HS-27A (cell line): ENCODE measurements around the gene UQCRHL.
"Not testable (repeated sequence)": the region's sequence is repeated elsewhere in the genome, so short reads cannot be mapped to it uniquely, and the experiment has no call there.

ENCODE experiments used
- DNase-seq: peaks from one replicate; pipeline ENCODE4 v3.0.0-alpha.2; 2012; ENCODE audit warnings: low read depth, missing footprints

Gene UQCRHL

DNA sequence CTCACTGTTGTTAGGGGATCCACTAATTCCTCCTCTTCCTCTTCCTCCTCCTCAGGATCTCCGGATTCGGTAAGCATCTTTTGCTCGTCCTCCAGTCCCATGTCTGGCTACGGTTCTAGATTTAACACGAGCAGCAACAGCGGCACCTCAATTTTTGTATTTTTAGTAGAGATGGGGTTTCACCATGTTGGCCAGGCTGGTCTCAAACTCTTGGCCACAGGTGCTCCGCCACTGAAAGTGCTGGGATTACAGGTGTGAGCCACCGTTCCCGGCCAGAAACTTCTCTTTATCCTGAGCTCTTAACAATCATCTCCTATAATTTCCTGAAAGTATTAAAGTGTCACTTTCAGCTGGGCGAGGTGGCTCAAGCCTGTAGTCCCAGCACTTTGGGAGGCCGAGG lies at the start of gene UQCRHL:
TSS of gene UQCRHL (minus strand) at position 101 of the 400 bp plus-strand sequence. CDS start at position 101, 0 bp downstream.
- not testable (repeated sequence) for DNase-seq

DNA sequence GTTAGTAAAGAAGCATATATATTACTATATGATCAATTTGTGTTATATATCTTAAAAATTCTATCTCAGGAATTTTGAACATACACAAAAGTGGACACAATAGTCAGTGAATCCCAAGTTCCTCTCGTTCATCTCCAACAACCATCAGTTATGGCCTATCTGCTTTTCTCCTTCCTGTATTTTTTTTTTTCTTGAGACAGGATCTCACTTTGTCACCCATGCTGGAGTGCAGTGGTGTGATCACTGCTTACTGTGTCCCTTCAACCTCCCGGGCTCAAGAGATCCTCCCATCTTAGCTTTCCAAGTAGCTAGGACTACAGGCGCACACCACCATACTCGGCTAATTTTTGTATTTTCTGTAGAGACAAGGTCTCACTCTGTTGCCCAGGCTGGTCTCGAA lies 49.4 kb upstream of the UQCRHL start:
- DNase-seq: no peak

DNA sequence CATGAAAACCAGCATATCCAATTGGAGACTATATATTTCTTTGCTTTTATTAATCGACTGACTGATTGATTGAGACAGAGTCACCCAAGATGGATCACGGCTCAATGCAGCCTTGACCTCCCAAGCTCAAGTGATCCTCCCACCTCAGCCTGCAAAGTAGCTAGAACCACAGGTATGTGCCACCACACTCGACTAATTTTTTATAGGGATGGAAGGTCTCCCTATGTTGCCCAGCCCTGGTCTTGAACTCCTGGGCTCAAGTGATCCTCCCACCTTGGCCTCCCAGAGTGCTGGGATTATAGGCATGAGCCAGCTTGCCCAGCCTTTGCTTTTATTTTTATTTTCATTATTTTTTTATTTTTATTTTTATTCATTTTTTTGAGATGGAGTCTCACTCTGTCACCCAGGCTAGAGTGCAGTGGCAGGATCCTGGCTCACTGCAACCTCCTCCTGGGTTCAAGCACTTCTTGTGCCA lies 45.4 kb upstream of the UQCRHL start:
- DNase-seq: no peak

DNA sequence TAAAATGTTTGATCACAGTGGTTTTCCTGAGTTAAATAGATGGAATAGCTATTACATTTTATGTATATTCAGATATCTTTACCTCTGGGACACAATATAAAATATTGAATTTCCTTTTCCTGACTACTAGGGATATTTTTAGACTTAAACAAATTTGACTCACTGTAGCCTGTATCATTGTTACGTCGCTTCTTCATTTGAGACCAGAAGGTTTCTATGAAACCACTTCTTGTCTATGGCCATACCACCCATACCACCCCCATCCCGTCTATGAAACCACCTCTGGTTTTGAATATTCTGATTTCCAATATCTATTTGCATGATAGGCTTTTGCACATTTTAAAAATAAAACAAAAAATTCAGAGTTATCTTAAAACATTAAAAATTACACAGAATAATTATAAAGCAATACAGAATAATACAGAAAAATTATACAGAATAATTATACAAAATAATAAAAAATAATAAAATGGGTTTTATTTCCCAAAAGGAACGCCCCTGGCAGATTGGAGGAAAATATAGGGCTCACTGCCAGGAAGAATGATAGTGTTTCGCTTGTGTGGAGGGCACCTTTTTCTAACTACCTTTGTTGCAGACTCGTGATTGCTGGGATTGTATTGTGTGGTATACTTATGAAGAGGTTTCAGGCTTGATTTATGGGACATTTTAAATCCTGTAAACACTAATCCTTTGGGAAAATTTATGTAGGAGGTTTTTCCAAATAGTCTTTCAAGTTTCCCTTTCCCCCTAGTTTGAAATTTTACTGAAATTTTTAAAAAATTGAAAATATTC lies 44.8 kb upstream of the UQCRHL start:
- DNase-seq: no peak

DNA sequence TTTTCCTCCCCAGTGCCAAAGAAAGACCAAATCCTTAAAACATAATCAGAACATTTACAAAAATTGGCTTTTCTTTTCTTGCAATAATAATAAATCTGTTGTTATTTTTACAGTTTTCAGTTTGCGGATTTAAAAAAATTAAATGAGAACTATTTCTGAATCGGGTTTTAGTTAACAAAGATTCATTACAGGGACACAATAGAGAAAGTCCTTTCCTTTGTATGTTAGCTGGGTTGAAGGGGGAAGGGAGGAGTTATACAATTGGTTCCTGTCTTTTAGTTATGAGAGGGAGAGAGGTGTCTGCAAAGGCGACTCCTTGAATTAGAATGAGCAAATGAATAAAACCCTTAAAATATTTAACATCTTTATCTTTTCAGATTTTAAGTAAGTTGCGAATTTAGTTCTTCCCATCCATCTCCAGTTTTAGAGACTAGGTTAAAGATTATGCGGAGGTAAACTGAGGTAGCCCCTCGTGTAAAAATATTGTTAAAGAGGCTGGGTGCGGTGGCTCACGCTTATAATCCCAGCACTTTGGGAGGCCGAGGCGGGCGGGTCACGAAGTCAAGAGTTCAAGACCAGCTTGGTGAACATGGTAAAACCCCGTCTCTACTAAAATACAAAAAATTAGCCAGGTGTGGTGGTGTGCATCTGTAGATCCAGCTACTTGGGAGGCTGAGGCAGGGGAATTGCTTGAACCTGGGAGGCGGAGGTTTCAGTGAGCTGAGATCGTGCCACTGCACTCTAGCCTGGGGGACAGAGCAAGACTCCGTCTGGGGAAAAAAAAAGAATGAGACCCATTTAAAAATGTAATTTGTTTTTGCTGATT lies 44.0 kb upstream of the UQCRHL start:
- DNase-seq: no peak

DNA sequence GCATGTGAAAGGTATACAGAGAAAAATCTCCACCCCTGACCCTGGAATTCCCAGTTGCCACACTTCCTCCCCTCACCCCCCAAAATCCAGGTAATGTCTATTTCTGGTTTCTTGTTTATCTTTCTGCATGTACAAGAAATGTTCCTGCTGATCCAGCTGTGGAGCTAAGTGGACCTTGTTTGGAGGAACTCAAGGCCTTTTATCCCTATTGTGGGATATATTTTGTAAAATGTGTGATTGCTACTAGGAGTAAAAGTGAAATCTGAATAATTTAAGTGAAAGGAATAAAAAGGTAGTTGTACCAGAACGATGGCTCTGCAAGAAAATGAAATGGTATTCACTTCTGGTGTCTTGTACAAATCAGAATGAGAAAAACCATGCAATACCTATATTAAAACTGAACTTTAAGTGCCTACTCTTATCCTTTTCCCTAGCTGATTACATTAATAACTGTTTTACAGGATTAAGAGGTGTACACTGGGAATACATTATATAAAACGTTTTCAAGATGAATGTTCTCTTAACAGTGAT lies 43.1 kb upstream of the UQCRHL start:
- no peak for DNase-seq

DNA sequence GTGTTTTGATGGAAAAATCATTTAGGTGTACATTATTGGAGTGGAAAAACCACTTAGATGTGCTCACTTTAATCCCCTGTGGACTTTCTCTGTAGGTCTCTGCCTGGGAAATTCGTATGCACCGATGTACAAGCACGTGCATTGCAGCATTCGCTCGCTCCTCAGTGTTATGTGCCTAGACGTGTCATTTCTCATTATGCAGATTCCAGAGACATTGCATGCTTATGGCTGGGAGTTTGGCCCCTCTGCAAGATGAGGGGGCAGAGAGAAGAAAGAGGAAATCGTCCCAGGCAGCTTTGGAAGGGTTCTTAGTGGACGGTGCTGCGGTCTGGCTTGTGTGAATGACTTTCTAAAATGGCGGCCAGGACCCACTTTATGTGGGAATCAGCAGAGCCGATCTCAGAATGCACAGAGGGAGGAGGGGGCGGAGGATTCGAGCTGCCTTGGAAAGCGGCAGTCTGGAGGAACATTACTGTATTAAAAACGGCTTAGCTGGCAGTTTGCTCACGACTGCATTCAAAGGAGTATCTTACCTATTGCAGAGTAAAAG lies 42.4 kb upstream of the UQCRHL start:
- DNase-seq: peak; percentile 51

DNA sequence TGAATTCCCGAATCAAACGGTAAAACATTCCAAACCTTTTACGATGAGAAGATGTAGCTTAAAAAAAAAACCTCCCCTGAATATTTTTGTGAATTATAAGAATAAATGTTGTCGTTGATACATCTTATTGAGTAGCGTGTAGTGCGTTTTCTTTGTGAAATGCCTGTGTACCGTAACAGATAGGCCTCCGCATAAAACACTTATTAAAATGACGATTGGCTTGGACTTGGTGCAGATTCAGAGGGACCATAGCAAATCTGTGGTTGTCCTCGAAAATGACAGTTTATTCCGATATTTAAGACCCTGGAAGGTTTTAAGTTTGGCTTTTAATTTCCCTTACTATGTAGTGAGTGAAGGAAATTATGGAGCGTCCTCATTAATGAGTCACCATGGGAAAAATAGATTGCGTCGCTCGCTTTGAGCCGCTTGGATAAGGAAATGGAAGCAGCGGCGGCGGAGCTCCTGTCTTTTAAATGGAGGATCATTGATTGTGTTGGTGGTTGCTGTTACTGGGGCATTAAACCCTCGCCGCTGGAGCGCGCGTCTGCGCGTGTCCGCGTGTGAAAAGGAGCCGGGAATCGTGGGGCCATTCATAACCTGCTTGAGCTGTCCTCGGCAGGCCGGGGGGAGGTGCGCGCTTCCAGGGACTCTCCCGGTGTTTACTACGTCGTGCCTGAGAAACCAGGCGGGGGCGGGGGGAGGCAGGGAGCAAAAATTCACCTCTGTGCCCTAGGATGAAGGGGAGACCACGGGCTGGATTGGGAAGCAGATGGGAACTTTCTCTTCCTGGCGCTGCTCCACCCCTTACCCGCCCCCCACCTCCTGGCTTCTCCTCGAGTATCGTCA lies 41.7 kb upstream of the UQCRHL start:
- peak; percentile 75 for DNase-seq

DNA sequence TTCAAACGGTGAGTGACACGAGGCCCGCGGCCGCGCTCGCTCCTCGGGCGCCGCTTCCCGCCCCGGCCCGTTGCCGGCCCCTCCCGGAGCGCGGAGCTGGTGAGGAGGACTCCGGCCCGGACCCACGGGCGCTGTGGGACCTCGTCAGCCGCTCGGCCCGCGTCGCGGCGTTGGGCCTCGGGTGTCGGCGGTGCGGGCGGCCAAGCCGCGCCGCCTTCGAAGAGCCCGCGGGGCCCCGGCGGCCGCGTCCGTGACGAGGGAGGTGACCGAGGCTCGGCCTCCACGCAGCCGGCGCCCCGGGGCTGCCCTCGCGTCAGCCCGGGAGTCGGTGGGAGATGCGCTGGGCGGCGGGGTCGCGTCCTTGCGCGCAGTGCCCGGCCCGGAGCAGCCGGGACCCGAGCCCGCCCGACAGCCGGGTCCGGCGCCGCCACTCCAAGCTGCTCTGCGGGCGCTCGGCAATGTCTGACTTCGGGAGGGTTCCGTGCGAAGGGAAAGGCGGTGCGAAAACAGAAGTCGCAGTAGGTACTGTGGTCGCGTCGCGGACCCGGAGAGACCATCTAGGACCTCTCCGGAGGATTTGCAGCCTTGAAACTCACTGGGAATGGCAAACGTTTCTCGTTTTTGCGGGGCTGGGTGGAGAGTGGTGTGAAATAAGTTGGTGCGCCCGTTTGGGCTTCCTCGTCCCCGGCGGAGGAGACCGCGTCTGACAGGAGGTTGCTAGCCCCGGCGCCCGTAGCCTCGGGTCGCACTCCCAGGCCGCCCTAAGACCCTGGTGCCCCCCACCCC lies 40.9 kb upstream of the UQCRHL start:
- DNase-seq: no peak

DNA sequence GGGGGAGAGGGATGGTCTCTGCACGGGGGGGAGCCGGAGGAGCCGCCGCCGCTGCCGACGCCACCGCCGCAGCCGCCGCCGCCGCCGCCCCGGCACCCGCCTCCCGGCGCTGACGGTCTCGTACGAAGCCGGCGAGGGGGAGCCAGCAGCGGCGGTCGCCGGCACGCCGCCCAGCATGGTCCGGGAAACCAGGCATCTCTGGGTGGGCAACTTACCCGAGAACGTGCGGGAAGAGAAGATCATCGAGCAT lies 40.4 kb upstream of the UQCRHL start:
- no peak for DNase-seq

DNA sequence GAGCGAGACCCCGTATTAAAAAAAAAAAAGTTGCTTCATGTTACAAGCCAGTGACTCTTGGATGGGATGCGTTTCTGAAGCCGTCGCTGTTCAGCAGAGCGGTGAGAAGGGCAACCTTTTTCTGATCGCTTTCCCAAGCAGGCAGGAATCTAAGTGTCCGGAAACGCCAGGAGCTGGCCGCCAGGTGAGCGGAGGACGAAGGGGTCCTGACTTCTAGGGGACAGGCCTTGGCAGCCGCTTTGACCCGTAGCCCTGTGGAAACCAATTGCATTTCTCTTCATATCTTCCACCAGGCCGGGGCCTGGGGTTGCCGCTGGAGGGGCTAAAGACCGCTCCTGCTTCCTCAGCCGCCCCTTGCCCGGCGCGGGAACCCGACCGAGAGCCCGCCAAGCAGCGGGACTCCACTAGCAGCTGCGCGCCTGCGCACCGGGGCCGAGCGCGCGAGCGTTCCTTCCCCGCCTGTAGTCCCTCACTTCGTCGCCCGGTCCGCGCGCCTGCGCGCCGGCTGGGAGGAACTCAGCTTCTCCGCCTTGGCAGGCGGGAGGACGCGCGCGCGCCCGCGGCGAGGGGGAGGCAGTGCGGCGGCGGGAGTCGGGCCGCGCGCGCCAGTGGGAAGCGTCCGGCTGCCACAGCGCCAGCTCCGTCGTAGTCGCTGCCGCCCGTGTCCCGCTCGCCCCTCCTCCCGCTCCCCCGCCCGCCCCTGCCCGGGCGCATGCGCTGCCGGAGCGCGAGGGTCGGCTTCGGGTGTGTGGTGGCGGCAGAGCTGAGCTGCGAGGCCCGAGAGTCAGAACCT lies 39.8 kb upstream of the UQCRHL start, which contains the start of gene SPEN:
TSS of gene SPEN (plus strand) at position 608 of the 793 bp plus-strand sequence. CDS start 361 bp downstream, outside the sequence.
- DNase-seq: peak; percentile 87

DNA sequence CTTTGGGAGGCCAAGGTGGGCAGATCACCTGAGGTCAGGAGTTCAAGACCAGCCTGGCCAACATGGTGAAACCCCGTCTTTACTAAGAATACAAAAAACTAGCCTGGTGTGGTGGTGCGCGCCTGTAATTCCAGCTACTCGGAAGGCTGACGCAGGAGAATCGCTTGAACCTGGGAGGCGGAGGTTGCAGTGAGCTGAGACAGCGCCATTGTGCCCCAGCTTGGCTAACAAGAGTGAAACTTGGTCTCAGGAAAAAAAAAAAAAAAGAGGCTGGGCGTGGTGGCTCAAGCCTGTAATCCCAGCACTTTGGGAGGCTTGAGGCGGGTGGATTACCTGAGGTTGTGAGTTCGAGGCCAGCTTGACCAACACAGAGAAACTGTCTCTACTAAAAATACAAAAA lies 38.6 kb upstream of the UQCRHL start:
- not testable (repeated sequence) for DNase-seq

DNA sequence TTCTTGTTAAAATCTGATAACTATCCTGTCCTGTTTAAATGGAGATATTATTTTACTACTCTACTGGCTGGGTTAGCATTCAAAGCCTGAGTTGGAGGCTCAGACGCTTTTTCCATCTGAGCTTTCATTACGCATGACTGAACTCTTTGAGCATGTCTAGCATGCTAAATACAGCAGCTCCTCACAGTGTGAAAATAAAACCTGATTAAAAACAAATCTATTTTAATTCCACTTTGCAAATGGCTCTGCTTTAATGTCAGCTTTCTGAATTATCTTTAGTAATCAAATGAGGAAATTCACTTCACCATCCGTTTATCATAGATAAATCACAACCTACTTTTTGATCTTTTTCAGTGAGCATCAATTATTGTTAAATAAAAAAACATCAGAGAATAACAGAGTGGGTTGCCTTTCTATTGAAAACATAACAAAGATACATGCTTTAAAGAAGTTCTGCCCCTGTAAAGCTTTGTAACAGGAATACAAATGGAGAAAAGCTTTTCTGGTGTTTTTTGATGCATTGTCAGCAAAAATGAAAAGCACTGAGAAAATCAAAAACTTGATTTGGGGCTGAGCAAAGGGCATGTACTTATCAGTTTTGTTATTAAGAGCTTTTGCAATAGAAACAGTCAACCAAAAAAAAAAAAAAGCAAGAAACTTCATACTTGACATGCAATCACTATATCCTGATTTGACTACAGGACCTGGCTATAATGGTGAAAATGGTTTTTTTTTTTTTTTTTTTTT lies 36.5 kb upstream of the UQCRHL start:
- no peak for DNase-seq

DNA sequence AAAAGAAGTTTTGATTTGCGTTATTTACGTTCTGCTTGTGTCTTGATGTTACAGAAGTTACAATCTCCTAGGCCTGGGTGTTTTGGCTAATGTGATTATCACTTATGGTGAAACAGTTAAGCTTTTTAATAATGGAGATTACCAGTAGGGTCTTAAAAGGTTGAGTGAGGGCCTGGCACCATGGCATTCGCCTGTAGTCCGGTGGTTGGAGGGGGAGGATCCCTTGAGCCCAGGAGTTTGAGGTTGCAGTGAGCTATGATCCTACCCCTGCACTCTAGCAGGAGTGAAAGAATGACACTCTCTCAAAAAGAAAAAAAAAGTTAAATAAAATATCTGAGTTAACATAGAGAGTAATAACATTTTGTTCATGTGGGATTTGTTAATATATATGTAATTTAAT lies 31.3 kb upstream of the UQCRHL start:
- DNase-seq: no peak

DNA sequence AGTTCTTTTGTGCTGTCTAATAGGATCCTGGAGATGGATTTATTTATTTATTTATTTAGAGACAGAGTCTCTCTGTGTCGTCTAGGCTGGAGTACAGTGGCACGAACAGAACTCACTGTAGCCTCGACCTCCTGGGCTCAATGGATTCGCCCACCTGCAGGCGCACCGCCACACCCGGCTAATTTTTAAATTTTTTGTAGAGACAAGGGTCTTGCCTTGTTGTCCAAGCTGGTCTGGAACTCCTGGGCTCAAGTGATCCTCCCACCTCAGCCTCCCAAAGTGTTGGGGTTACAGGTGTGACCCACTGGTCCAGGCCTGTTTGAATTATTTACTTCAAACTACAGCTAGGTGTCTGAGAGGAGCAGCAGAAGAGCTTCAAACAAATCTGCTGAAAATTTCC lies 30.5 kb upstream of the UQCRHL start:
- no peak for DNase-seq

DNA sequence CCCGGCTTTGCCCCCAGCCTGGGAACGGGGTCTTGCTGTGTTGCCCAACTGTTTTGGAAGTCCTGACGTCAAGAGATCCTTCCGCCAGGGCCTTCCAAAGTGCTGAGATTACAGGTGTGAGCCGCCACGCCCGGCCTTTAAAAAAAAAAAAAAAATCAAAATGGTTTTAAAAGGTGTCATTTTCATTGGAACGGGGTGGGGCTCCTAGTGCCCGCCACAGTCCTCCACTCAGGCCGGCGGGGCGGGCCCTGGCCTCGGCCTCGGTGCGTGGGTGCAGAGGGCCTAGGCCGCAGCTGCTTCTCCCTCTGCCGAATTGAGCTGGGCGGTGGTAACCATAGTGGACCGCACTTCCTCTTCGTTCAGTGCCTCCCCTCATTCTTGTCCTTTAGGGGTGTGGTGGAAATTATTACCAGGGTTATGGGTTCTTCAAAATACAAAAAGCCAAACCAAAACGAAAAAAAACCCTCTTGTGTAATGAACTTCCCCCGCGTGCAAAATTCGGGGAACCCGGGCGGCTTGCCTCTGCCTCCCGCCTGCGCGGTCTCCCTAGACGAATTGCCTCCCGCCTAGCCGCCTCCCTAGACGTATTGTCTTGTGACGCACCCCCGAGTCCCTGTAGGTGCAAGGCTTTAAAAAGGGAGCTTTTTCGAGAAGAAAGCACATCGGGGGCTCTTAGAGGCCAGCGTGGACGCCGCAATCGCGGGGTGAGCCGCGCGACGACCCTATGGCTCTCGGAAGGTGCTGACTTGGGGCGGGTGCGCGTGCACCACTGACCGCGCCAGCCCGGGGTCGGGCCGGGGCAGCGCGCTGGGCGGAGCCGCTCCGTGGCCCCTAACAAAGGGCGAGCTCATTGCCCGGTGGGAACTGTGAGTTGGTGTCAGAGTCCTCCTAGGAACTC lies 29.6 kb upstream of the UQCRHL start:
- DNase-seq: no peak

DNA sequence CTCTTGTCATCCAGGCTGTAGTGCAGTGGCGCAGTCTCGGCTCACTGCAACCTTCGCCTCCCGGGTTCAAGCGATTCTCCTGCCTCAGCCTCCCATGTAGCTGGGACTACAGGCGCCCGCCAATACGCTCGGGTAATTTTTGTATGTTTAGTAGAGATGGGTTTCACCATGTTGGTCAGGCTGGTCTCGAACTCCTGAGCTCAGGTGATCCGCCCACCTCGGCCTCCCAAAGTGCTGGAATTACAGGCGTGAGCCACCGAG lies 29.0 kb upstream of the UQCRHL start:
- not testable (repeated sequence) for DNase-seq

DNA sequence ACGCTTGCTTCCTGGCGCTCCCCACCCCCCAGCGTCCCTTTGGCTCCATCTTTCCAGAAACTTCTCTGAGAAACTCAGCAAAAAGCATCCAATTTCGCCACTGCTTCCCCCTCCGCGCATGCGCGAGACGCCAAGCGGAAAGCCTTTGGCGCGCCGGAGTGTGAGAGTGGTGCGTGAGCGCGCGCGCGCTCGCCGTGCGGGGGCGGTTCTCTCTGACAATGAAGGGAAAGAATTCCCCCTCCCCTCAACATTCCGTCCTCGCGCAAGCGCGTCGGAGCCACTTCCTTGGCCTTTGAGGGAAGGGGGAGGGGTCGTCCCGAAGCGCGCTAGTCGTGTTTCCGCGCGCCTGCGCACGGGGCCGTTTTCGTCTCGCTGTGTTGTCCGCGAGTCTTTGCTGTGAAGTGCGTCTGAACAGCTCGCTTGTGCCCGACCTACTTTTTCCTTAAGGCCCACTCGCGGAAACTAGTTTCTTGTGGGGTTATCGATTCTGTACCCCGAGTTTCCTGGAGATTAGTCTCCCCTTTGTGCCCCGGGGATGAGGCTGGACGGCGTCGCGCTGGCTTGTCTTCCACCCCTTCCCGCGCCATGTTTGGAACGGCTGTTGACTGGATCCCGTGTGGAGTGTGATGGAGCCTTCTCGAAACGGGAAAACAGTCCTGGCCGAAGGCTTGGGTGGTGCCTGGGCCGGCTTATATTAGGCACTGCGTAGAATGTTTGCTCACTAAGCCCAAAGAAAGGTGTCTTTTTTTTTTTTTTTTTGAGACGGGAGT lies 28.5 kb upstream of the UQCRHL start:
- peak; percentile 97 for DNase-seq
